ENCODE data around the gene PLA2G5.
"Not testable (repeated sequence)": the region's sequence is repeated elsewhere in the genome, so short reads cannot be mapped to it uniquely, and the experiment has no call there.

Gene PLA2G5

GRCh38 chr1:20069874-20070273, at the start of gene PLA2G5:
PLA2G5 (plus strand) TSS chr1:20070194; CDS start chr1:20084831, 14,637 bp downstream.
- no peak for DNase-seq (ENCODE audit: low read depth)

GRCh38 chr1:20028125-20028524, 41.9 kb upstream of the PLA2G5 start:
- DNase-seq (ENCODE audit: low read depth): no peak

GRCh38 chr1:20028726-20029125, 41.3 kb upstream of the PLA2G5 start:
- DNase-seq (ENCODE audit: low read depth): no peak

GRCh38 chr1:20029178-20029912, 40.6 kb upstream of the PLA2G5 start:
- DNase-seq (ENCODE audit: low read depth): no peak

GRCh38 chr1:20030436-20031151, 39.4 kb upstream of the PLA2G5 start:
- DNase-seq (ENCODE audit: low read depth): not testable (repeated sequence)

- no peak for DNase-seq (ENCODE audit: low read depth)
Measured at GRCh38 chr1:20031161-20031560, 38.8 kb upstream of the PLA2G5 start.

GRCh38 chr1:20031836-20032235, 38.2 kb upstream of the PLA2G5 start:
- DNase-seq (ENCODE audit: low read depth): no peak

- no peak for DNase-seq (ENCODE audit: low read depth)
Measured at GRCh38 chr1:20032425-20032824, 37.6 kb upstream of the PLA2G5 start.

- no peak for DNase-seq (ENCODE audit: low read depth)
Measured at GRCh38 chr1:20033420-20033819, 36.6 kb upstream of the PLA2G5 start.

- no peak for DNase-seq (ENCODE audit: low read depth)
Measured at GRCh38 chr1:20035114-20035513, 34.9 kb upstream of the PLA2G5 start.

- no peak for DNase-seq (ENCODE audit: low read depth)
Measured at GRCh38 chr1:20037877-20038276, 32.1 kb upstream of the PLA2G5 start.

GRCh38 chr1:20047096-20047495, 22.9 kb upstream of the PLA2G5 start:
- DNase-seq (ENCODE audit: low read depth): no peak

- DNase-seq (ENCODE audit: low read depth): no peak
Measured at GRCh38 chr1:20048563-20048962, 21.4 kb upstream of the PLA2G5 start.

GRCh38 chr1:20049056-20049798, 20.8 kb upstream of the PLA2G5 start:
- DNase-seq (ENCODE audit: low read depth): not testable (repeated sequence)

- DNase-seq (ENCODE audit: low read depth): no peak
Measured at GRCh38 chr1:20051218-20051829, 18.7 kb upstream of the PLA2G5 start.

GRCh38 chr1:20052386-20052785, 17.6 kb upstream of the PLA2G5 start:
- no peak for DNase-seq (ENCODE audit: low read depth)

GRCh38 chr1:20057886-20058420, 12.0 kb upstream of the PLA2G5 start:
- no peak for DNase-seq (ENCODE audit: low read depth)

- no peak for DNase-seq (ENCODE audit: low read depth)
Measured at GRCh38 chr1:20058531-20058930, 11.5 kb upstream of the PLA2G5 start.

- no peak for DNase-seq (ENCODE audit: low read depth)
Measured at GRCh38 chr1:20059847-20060246, 10.1 kb upstream of the PLA2G5 start.

- not testable (repeated sequence) for DNase-seq (ENCODE audit: low read depth)
Measured at GRCh38 chr1:20060791-20061190, 9.2 kb upstream of the PLA2G5 start.

- DNase-seq (ENCODE audit: low read depth): no peak
Measured at GRCh38 chr1:20061866-20062265, 8.1 kb upstream of the PLA2G5 start.

GRCh38 chr1:20063861-20064292, 6.1 kb upstream of the PLA2G5 start:
- no peak for DNase-seq (ENCODE audit: low read depth)
